Loucy (cell line): ENCODE results near the gene CDH15.
"Not testable (repeated sequence)": the region's sequence is repeated elsewhere in the genome, so short reads cannot be mapped to it uniquely, and the experiment has no call there.

Experiments used
- H2AFZ ChIP-seq: fragments of 200-600 bp; sonication (generic); 2 replicates; pipeline ENCODE4 v1.6.0; 2016; ENCODE audit warnings: antibody characterized with exemption, mild to moderate bottlenecking, low read length, moderate library complexity
- H3F3A ChIP-seq: fragments of 200-600 bp; 2 replicates; pipeline ENCODE4 v1.6.0; 2016; ENCODE audit warnings: antibody characterized with exemption, low read depth, mild to moderate bottlenecking
- H3K27me3 ChIP-seq: fragments of 200-600 bp; sonication (generic); 2 replicates; pipeline ENCODE4 v1.6.1; 2014; ENCODE audit warnings: low read length, mild to moderate bottlenecking; ENCODE audit not compliant: insufficient read depth, poor library complexity, severe bottlenecking
- H3K36me3 ChIP-seq: fragments of 200-600 bp; sonication (generic); 2 replicates; pipeline ENCODE4 v1.6.1; 2016; ENCODE audit warnings: low read length; ENCODE audit not compliant: insufficient read depth
- H3K4me1 ChIP-seq: fragments of 200-600 bp; sonication (generic); 2 replicates; pipeline ENCODE4 v1.5.1; 2014; ENCODE audit warnings: low read length, mild to moderate bottlenecking; ENCODE audit not compliant: insufficient read depth, poor library complexity, severe bottlenecking
- H3K4me2 ChIP-seq: fragments of 200-600 bp; sonication (generic); 2 replicates; pipeline ENCODE4 v1.6.0; 2014; ENCODE audit warnings: antibody characterized with exemption, low read length, low read depth, mild to moderate bottlenecking; ENCODE audit not compliant: poor library complexity, severe bottlenecking
- H3K4me3 ChIP-seq: fragments of 200-600 bp; sonication (generic); 2 replicates; pipeline ENCODE4 v1.5.1; 2014; ENCODE audit warnings: low read length, mild to moderate bottlenecking, mixed read lengths; ENCODE audit not compliant: poor library complexity, severe bottlenecking
- H3K79me2 ChIP-seq: fragments of 200-600 bp; sonication (generic); 2 replicates; pipeline ENCODE4 v1.6.1; 2014; ENCODE audit warnings: low read length; ENCODE audit not compliant: insufficient read depth
- H3K9ac ChIP-seq: fragments of 200-600 bp; sonication (generic); 2 replicates; pipeline ENCODE4 v1.6.0; 2014; ENCODE audit warnings: mild to moderate bottlenecking, low read depth, low read length, moderate library complexity; ENCODE audit not compliant: poor library complexity, severe bottlenecking
- H3K9me2 ChIP-seq: fragments of 200-600 bp; sonication (generic); replicated peaks from 2 replicates; pipeline ENCODE4 v1.6.1; 2016; ENCODE audit warnings: low read depth, low read length, mixed read lengths
- H3K9me3 ChIP-seq: fragments of 200-600 bp; sonication (generic); 2 replicates; pipeline ENCODE4 v1.6.1; 2014; ENCODE audit warnings: mild to moderate bottlenecking, antibody characterized with exemption, low read length, low read depth; ENCODE audit not compliant: insufficient read depth
- H4K20me1 ChIP-seq: fragments of 200-600 bp; sonication (generic); 2 replicates; pipeline ENCODE4 v1.6.0; 2014; ENCODE audit warnings: antibody characterized with exemption, low read length, mild to moderate bottlenecking; ENCODE audit not compliant: insufficient read depth, poor library complexity, severe bottlenecking
- EZH2phosphoT487 ChIP-seq: fragments of 200-600 bp; IDR thresholded peaks from 2 replicates; pipeline ENCODE4 v1.6.1; 2018; ENCODE audit warnings: antibody characterized with exemption, mild to moderate bottlenecking, moderate library complexity, borderline replicate concordance
- TF ChIP-seq, protein P1 (sequence below): fragments of 200-600 bp; sonication (generic); conservative IDR thresholded peaks from 2 replicates; pipeline ENCODE4 v1.5.1; 2014; ENCODE audit warnings: mild to moderate bottlenecking, antibody characterized with exemption, low read length

Gene CDH15

DNA sequence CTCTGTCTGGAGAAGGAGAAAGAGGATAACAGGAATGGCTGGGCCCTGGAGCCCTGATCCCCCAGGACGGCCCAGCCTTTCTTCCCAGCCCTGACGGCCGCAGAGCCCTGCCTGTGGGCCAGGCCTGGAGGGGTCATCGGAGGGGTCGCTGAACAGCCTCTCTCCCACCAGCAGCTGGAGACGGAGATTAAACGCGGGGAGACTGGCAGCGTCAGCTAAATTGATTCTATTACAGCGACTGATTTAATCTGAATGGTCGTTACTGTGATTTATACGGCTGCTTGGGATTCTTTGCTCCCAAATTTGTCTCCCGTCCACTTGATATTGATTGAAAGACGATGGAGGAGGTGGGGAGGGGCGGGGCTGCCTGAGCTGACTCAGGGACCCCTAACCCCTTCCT, 7.1 kb upstream of the CDH15 start:
- Histone ChIP-seq H3K9me2 (no peaks in the 10 kb centered on the region), H3K9me3 (no peaks in the 10 kb centered on the region), H3K36me3 (no peaks in the 10 kb centered on the region), H3K27me3 (no peaks in the 10 kb centered on the region), H3K9ac (no peak overlapping the region), H2AFZ (no peak overlapping the region), H3K4me3 (no peak overlapping the region), H3F3A (no peaks in the 10 kb centered on the region), H4K20me1 (no peaks in the 10 kb centered on the region), H3K79me2 (no peaks in the 10 kb centered on the region), H3K4me2 (no peak overlapping the region), H3K4me1 (peaks cover 5% of the 10 kb centered on the region)
- TF ChIP-seq, protein P1, sequence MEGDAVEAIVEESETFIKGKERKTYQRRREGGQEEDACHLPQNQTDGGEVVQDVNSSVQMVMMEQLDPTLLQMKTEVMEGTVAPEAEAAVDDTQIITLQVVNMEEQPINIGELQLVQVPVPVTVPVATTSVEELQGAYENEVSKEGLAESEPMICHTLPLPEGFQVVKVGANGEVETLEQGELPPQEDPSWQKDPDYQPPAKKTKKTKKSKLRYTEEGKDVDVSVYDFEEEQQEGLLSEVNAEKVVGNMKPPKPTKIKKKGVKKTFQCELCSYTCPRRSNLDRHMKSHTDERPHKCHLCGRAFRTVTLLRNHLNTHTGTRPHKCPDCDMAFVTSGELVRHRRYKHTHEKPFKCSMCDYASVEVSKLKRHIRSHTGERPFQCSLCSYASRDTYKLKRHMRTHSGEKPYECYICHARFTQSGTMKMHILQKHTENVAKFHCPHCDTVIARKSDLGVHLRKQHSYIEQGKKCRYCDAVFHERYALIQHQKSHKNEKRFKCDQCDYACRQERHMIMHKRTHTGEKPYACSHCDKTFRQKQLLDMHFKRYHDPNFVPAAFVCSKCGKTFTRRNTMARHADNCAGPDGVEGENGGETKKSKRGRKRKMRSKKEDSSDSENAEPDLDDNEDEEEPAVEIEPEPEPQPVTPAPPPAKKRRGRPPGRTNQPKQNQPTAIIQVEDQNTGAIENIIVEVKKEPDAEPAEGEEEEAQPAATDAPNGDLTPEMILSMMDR: no peak
- TF ChIP-seq EZH2phosphoT487: no peak

DNA sequence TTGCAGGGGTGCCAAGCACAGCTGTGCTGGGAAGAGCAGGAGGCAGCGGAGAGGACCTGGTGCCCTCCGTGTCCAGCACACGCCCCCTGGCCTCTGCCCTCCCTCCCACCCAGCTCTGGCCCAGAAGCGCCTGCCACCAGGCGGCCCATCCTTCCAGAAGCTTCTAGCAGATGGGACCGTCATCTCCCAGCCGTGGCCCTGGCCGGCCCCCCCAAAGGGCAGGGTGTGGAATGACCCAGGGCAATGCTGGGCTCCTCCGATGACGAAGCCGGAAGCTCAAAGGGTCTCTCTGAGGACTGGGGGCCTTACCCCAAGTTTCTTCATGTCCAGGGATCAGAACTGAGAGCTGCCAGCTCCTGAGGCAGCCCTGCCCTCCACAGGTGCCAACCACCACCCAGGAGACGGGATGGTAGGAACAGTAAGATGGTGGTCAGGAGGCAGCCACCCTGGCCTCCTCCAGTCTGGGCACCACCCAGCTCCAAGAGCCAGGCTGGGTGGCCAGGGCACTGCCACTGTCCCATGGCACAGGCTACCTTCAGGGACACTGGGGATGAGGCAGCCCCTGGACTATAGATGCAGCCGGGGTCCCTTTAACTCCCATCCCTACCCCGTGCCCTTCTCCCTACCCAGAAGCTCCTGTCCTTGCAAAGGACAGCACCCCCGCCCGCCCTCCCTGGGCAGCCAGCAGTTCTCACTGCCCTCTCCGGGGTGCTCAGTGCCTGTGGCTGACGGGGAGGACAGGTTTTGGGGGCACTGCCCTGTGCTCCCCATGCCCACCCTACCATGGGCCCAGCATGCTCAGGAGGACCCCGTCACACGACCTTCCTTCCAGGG, 6.5 kb upstream of the CDH15 start:
- no peaks in the 10 kb centered on the region for H3K9me3 ChIP-seq
- TF ChIP-seq, protein P1: no peak
- no peak for TF ChIP-seq EZH2phosphoT487

DNA sequence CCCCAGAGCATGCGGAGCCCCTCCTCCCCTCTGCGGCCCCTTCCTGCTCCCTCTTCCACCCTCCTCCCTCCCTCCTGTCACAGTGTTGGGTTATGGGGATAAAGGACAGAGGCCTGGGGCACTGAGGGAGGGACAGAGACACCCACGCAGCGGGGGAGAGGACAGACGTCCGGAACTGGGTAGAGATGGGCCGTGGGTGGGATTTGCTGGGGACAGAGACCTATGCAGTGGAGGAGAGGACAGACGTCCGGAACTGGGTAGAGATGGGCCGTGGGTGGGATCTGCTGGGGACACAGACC, 5.9 kb upstream of the CDH15 start:
- H4K20me1 ChIP-seq, H3K4me2 ChIP-seq, H3K9ac ChIP-seq, H3K9me3 ChIP-seq, H3K4me3 ChIP-seq, H3K4me1 ChIP-seq, H3F3A ChIP-seq, H3K36me3 ChIP-seq, H2AFZ ChIP-seq, H3K27me3 ChIP-seq, H3K79me2 ChIP-seq, H3K9me2 ChIP-seq: not testable (repeated sequence)

More for the DNA sequence above, 6.5 kb upstream of the CDH15 start:
- Histone ChIP-seq H3K4me3 (no peak overlapping the region), H3K36me3 (no peaks in the 10 kb centered on the region), H3F3A (no peaks in the 10 kb centered on the region), H3K9me2 (no peaks in the 10 kb centered on the region), H2AFZ (no peak overlapping the region), H3K4me2 (no peak overlapping the region), H3K9ac (no peak overlapping the region), H3K4me1 (peaks cover 5% of the 10 kb centered on the region), H3K79me2 (no peaks in the 10 kb centered on the region), H3K27me3 (no peaks in the 10 kb centered on the region), H4K20me1 (no peaks in the 10 kb centered on the region)
